HFFc6 (cell line): Measurements from ENCODE around the gene WNK2. TPM values are rescaled to one million over a fixed set of nuclear protein-coding genes. Genes with fewer than 3 reads are reported as not detected.

Source experiments
- DNase-seq: peaks from one replicate; pipeline ENCODE4 v3.0.0-alpha.2; 2018
- H3K27ac Mint-ChIP-seq: 2 replicates; pipeline ENCODE4 v1.8.0; 2020; ENCODE audit warnings: mild to moderate bottlenecking, mixed read lengths
- H3K27me3 Mint-ChIP-seq: 2 replicates; pipeline ENCODE4 v1.8.0; 2021; ENCODE audit warnings: mild to moderate bottlenecking, moderate library complexity, mixed read lengths; ENCODE audit not compliant: insufficient read depth
- H3K36me3 Mint-ChIP-seq: 2 replicates; pipeline ENCODE4 v1.8.0; 2021; ENCODE audit warnings: low read depth, mixed read lengths
- H3K4me1 Mint-ChIP-seq: 2 replicates; pipeline ENCODE4 v1.8.0; 2020; ENCODE audit warnings: low read depth, mixed read lengths
- H3K4me3 Mint-ChIP-seq: 2 replicates; pipeline ENCODE4 v1.8.0; 2020; ENCODE audit warnings: mild to moderate bottlenecking, moderate library complexity, mixed read lengths
- H3K9me3 Mint-ChIP-seq: 2 replicates; pipeline ENCODE4 v1.8.0; 2020; ENCODE audit warnings: mild to moderate bottlenecking, mixed read lengths
- total RNA-seq, 6 experiments: library from RNA; stranded (reverse); fragmentation: NEBNext Ultra II Directional; extraction: Animal tissue kit (Norgen Biotek cat#: 25700); gene quantifications; 2 replicates in 1 of 6; 3 replicates in 5 of 6; pipeline ENCODE4 v1.2.3, GENCODE V29; 2021
- TF ChIP-seq, protein P1 (sequence below): fragments of 200-600 bp; sonication (generic); IDR thresholded peaks from 2 replicates; pipeline ENCODE4 v1.5.0; 2021; ENCODE audit warnings: antibody characterized with exemption, mild to moderate bottlenecking

WNK2 gene
- total RNA-seq, 6 experiments from 2014 or later, result not detected

- H3K4me1 Mint-ChIP-seq, result no peaks in the 10 kb centered on the region
- no peaks in the 10 kb centered on the region; the same call in 1 of the 2 replicates for H3K9me3 Mint-ChIP-seq
- H3K27me3 Mint-ChIP-seq, result peaks cover 27% of the 10 kb centered on the region
- no peak overlapping the region for H3K4me3 Mint-ChIP-seq
- no peak overlapping the region for H3K27ac Mint-ChIP-seq
- H3K36me3 Mint-ChIP-seq, result no peaks in the 10 kb centered on the region
- TF ChIP-seq, protein P1, sequence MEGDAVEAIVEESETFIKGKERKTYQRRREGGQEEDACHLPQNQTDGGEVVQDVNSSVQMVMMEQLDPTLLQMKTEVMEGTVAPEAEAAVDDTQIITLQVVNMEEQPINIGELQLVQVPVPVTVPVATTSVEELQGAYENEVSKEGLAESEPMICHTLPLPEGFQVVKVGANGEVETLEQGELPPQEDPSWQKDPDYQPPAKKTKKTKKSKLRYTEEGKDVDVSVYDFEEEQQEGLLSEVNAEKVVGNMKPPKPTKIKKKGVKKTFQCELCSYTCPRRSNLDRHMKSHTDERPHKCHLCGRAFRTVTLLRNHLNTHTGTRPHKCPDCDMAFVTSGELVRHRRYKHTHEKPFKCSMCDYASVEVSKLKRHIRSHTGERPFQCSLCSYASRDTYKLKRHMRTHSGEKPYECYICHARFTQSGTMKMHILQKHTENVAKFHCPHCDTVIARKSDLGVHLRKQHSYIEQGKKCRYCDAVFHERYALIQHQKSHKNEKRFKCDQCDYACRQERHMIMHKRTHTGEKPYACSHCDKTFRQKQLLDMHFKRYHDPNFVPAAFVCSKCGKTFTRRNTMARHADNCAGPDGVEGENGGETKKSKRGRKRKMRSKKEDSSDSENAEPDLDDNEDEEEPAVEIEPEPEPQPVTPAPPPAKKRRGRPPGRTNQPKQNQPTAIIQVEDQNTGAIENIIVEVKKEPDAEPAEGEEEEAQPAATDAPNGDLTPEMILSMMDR, result no peak
- DNase-seq, result no peak
Measured at GRCh38 chr9:93197670-93198069, 13.7 kb downstream of the WNK2 start.

DNA sequence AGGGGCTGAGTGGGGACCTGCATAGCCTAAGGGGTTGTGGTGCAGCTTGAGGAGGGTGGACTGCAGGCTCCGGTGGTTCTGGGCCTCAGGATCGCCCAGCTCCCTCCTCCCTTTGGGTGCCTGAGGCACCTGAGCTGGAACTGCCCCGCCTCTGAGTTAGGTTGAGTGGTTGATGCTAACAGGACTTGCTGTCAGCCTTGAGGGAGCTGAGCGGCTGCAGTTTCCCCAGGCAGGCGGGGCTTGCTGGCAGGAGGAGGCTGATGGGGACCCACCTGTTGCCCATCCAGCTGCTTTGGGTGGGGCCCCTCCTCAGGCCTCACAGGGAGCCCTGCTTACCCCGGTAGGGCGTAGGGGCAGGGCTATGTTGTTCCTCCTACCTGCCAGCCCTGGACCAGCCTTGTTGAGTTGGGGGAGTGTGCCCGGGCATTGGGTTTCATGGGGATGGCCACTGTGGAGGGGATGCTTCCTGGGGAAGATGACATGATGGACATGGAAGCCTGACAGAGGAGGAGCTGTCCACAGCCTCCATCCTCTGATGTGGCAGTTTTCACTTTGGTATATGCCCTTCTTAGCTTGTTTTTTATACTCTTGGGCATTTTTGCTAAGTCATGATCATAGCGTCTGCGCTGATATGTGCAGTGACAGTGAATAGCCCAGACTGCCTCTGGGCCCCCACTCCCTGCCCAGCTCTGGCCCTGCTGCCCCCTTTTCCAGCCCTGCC, 14.3 kb downstream of the WNK2 start:
- TF ChIP-seq, protein P1, result no peak
- Mint-ChIP-seq H3K4me1 (no peaks in the 10 kb centered on the region), H3K9me3 (no peaks in the 10 kb centered on the region; the same call in 1 of the 2 replicates), H3K27me3 (peaks cover 29% of the 10 kb centered on the region), H3K27ac (no peak overlapping the region), H3K4me3 (no peak overlapping the region), H3K36me3 (no peaks in the 10 kb centered on the region)
- no peak for DNase-seq

- Mint-ChIP-seq H3K4me3 (no peak overlapping the region), H3K9me3 (no peaks in the 10 kb centered on the region; the same call in 1 of the 2 replicates), H3K27me3 (peaks cover 34% of the 10 kb centered on the region), H3K4me1 (no peaks in the 10 kb centered on the region), H3K36me3 (no peaks in the 10 kb centered on the region), H3K27ac (no peak overlapping the region)
- TF ChIP-seq, protein P1, result no peak
- DNase-seq, result no peak
Measured at GRCh38 chr9:93198838-93199625, 15.1 kb downstream of the WNK2 start.

DNA sequence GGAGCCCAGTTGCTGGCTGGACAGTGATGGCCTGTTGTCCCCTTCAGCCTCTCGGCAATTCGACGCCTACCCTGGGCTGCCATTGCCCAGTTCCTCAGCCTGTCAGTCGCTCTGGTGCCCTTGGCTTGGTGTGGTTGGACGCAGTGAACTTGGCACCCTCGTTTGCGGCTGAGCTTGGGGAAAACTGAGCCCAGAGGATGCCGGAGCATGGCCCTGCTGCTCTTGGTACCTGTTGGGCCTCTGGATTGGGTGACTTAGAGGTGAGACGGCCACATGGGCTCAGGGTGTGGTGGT, 16.5 kb downstream of the WNK2 start:
- H3K27ac Mint-ChIP-seq, result no peak overlapping the region
- H3K4me3 Mint-ChIP-seq, result no peak overlapping the region
- peaks cover 34% of the 10 kb centered on the region for H3K27me3 Mint-ChIP-seq
- no peak for DNase-seq
- peaks cover under 1% of the 10 kb centered on the region; the same call in 1 of the 2 replicates for H3K4me1 Mint-ChIP-seq
- TF ChIP-seq, protein P1, result no peak
- H3K36me3 Mint-ChIP-seq, result no peaks in the 10 kb centered on the region
- no peaks in the 10 kb centered on the region; the same call in 1 of the 2 replicates for H3K9me3 Mint-ChIP-seq

GRCh38 chr9:93200989-93201334, 17.0 kb downstream of the WNK2 start:
- no peak overlapping the region for H3K4me3 Mint-ChIP-seq
- peaks cover 34% of the 10 kb centered on the region for H3K27me3 Mint-ChIP-seq
- no peak for DNase-seq
- TF ChIP-seq, protein P1, result no peak
- peaks cover 5% of the 10 kb centered on the region; the same call in 1 of the 2 replicates for H3K4me1 Mint-ChIP-seq
- H3K9me3 Mint-ChIP-seq, result no peaks in the 10 kb centered on the region; the same call in 1 of the 2 replicates
- H3K27ac Mint-ChIP-seq, result no peak overlapping the region
- H3K36me3 Mint-ChIP-seq, result no peaks in the 10 kb centered on the region
